Stomach smooth muscle (tissue), 2 donors: ENCODE data around the gene SKA2.

Experiments used
- H3K27ac ChIP-seq: one replicate; pipeline ENCODE4 v1.7.0; 2013; ENCODE audit warnings: mild to moderate bottlenecking, low read length, inconsistent platforms
- H3K27me3 ChIP-seq, 2 donors: one replicate each; pipeline ENCODE4 v1.7.0; 2013; ENCODE audit warnings: low read length in 2 of 2; ENCODE audit not compliant: insufficient read depth in 2 of 2, control insufficient read depth in 1 of 2
- H3K36me3 ChIP-seq, 2 donors: one replicate each; pipeline ENCODE4 v1.7.0; 2013; ENCODE audit warnings: low read length in 2 of 2; ENCODE audit not compliant: control insufficient read depth in 2 of 2, insufficient read depth in 2 of 2
- H3K4me1 ChIP-seq: one replicate; pipeline ENCODE4 v1.7.0; 2013; ENCODE audit warnings: low read length; ENCODE audit not compliant: control insufficient read depth, insufficient read depth
- H3K4me3 ChIP-seq, 2 donors: one replicate each; pipeline ENCODE4 v1.7.0; 2013; ENCODE audit warnings: low read length in 2 of 2
- H3K9ac ChIP-seq, 2 donors: one replicate each; pipeline ENCODE4 v1.7.0; 2013; ENCODE audit warnings: low read length in 2 of 2, mild to moderate bottlenecking in 1 of 2
- H3K9me3 ChIP-seq, 2 donors: one replicate each; pipeline ENCODE4 v1.7.0; 2013; ENCODE audit warnings: low read length in 2 of 2; ENCODE audit not compliant: control insufficient read depth in 2 of 2
- donor health status: healthy.
- donor health status: Pancreatic carcinoma.

Gene SKA2

DNA sequence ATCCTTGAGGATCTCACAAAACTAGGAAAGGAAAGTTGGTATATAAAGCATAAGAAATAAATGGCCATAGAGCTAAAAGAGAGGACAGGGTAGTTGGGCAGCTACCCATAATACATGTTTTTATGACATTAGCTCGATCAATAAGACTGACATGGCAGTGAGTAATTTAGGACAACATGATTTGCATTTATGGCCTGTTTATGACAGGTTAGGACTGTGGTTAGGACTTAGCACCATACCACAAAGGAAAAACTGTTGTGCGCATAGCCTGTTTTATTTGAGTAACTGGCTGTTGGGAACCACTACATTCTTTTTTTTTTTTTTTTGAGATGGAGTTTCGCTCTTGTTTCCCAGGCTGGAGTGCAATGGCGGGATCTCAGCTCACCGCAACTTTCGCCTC, 30.3 kb downstream of the SKA2 start:
- H3K27ac ChIP-seq = no peak overlapping the region
- H3K36me3 ChIP-seq = peaks cover 3 to 4% of the 10 kb centered on the region in 2 donors
- H3K27me3 ChIP-seq = no peaks in the 10 kb centered on the region
- no peaks in the 10 kb centered on the region for H3K9me3 ChIP-seq
- H3K4me1 ChIP-seq = no peaks in the 10 kb centered on the region
- H3K9ac ChIP-seq = no peak overlapping the region
- H3K4me3 ChIP-seq = no peak overlapping the region

DNA sequence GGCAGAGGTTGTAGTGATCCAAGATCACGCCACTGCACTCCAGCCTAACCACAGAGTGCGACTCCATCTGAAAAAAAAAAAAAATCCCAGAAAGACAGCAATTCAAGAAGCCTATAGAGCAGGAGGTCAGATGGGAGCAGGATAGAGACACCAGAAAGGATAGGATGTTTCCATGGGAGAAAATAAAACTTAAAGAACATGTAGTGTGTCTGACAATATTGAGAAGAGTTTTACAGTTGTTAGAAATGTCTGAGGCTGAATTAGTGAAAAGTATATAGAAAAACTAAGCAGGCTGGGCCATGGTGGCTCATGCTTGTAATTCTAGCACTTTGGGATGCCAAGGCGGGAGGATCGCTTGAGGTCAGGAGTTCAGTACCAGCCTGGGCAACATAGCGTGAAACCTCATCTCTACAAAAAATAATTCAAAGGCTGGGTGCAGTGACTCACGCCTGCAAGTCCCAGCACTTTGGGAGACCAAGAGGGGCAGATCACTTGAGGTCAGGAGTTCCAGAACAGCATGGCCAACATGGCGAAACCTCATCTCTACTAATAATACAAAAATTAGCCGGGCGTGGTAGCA, 33.0 kb downstream of the SKA2 start:
- H3K36me3 ChIP-seq = peaks cover 0 to 3% of the 10 kb centered on the region in 2 donors
- H3K9me3 ChIP-seq = no peaks in the 10 kb centered on the region
- no peak overlapping the region for H3K9ac ChIP-seq

DNA sequence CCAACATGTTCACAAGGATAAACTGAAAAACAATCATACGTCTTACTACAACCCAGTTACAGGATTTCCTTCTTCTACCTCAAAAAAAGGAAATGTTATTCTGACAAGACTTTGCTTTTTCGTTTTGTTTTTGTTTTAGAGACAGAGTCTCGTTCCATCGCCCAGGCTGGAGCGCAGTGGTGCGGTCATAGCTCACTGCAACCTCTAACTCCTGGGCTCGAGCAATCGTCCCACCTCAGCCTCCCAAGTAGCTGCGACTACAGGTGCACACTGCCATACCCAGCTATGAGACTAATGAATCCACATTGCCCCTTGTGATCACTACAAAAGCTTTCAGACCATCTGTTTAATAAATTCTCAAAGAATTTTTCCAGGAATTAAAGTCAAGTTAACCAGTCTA, 39.5 kb downstream of the SKA2 start:
- no peak overlapping the region for H3K9ac ChIP-seq
- H3K4me1 ChIP-seq = no peaks in the 10 kb centered on the region
- no peaks in the 10 kb centered on the region for H3K27me3 ChIP-seq
- peaks cover 5 to 6% of the 10 kb centered on the region in 2 donors for H3K36me3 ChIP-seq
- H3K27ac ChIP-seq = no peak overlapping the region
- H3K9me3 ChIP-seq = no peaks in the 10 kb centered on the region
- H3K4me3 ChIP-seq = no peak overlapping the region

More for the DNA sequence above, 33.0 kb downstream of the SKA2 start:
- H3K4me1 ChIP-seq = no peaks in the 10 kb centered on the region
- no peaks in the 10 kb centered on the region for H3K27me3 ChIP-seq
- H3K4me3 ChIP-seq = no peak overlapping the region
- H3K27ac ChIP-seq = no peak overlapping the region

DNA sequence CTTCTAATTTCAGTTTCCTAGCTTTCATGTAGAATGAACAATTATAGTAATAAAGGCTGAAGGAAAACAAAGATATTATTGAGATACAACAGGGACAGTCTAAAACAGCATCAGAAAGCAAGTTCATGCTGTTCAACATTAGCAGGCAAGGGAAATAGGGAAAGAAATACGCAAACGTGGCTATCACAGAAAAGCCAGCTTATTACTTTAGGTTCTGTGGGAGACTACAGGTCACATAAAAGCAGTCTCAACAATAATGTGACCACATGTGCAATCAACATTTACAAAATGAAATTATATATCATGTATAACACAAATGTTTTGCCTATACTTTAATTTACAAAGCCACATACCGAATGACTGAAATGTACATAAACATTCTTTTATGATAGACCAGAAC, 43.4 kb downstream of the SKA2 start:
- no peaks in the 10 kb centered on the region for H3K9me3 ChIP-seq
- H3K4me1 ChIP-seq = peaks cover 5% of the 10 kb centered on the region
- H3K4me3 ChIP-seq = no peak overlapping the region
- H3K9ac ChIP-seq = no peak overlapping the region
- H3K36me3 ChIP-seq = peaks cover 5 to 6% of the 10 kb centered on the region in 2 donors
- H3K27ac ChIP-seq = no peak overlapping the region
- H3K27me3 ChIP-seq = no peaks in the 10 kb centered on the region

DNA sequence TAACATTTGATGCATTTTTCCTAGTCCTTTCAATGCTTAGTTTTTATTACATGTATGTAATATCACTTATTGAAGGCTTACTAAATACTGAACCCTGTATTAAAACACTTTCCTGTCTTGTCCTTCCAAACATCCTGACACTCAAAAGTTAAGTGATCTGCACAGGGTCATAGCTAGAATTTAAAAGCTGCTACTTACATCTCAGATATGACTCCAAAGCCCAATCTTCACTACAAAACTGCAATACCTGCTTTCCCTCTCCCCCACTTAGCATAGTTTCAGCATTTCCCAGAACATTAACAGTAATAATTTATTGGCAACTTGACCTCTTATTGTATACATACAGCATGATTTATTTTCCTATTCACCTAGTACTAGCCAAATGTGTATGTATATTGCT, 44.0 kb downstream of the SKA2 start:
- no peaks in the 10 kb centered on the region for H3K9me3 ChIP-seq
- no peak overlapping the region for H3K4me3 ChIP-seq
- H3K27me3 ChIP-seq = no peaks in the 10 kb centered on the region
- H3K27ac ChIP-seq = no peak overlapping the region
- peaks cover 5% of the 10 kb centered on the region for H3K4me1 ChIP-seq
- H3K36me3 ChIP-seq = peaks cover 5 to 6% of the 10 kb centered on the region in 2 donors
- no peak overlapping the region for H3K9ac ChIP-seq

DNA sequence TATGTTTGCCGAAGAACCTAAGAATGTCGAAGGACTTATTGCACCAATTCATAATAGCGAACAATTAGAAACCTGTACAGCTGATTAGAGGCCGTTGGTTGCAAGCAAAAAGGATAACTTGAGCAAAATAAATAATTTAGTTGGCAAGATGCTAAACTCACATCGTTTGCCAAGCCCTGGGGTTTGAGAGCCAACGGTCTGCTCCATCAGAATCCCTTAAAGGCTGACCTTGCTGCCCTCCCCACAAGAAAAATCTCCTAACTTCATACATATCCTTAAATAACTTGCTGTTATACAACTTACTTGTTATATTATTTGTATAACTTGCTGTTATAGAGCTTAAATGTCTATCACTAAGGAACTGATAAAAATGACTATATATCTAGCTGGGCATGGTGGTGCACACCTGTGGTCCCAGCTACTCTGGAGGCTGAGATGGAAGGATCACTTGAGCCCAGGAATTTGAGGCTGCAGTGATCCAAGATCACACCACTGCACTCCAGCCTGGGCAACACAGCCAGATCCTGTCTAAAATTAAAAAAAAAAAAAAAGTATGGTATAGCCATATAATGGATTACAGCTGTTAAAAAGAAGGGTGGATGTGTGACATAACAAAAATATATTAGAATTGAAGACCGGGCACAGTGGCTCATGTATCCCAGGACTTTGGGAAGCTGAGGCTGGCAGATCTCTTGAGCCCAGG, 46.4 kb downstream of the SKA2 start:
- H3K4me1 ChIP-seq = peaks cover 5% of the 10 kb centered on the region

DNA sequence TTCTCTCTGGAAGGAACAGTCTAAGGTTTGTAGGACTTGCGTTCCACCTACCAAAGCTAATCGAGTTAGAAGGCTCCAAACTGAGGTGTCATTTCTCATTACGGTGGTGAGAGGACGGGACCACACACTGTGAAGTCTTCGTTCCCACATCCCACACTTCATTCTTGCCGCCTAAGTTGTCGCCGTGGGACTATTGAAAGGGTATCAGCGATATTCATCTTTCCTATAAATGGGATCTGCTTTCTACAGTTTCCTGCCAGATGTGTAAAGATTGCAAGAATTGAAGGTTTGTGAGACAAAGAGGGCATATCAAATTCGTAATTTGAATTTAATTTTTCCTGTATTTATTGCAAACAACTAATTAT, 47.7 kb downstream of the SKA2 start:
- Histone ChIP-seq H3K4me1 (peaks cover 5% of the 10 kb centered on the region), H3K36me3 (peaks cover 0 to 6% of the 10 kb centered on the region in 2 donors), H3K9ac (peak overlapping the region; percentile 73 to 89), H3K27ac (peak overlapping the region; percentile 88), H3K27me3 (no peaks in the 10 kb centered on the region), H3K4me3 (peak overlapping the region; percentile 88 to 97), H3K9me3 (no peaks in the 10 kb centered on the region)

More for the DNA sequence above, 46.4 kb downstream of the SKA2 start:
- H3K4me3 ChIP-seq = no peak overlapping the region
- H3K27ac ChIP-seq = no peak overlapping the region
- no peaks in the 10 kb centered on the region for H3K9me3 ChIP-seq
- no peak overlapping the region for H3K9ac ChIP-seq
- peaks cover 0 to 6% of the 10 kb centered on the region in 2 donors for H3K36me3 ChIP-seq
- no peaks in the 10 kb centered on the region for H3K27me3 ChIP-seq

DNA sequence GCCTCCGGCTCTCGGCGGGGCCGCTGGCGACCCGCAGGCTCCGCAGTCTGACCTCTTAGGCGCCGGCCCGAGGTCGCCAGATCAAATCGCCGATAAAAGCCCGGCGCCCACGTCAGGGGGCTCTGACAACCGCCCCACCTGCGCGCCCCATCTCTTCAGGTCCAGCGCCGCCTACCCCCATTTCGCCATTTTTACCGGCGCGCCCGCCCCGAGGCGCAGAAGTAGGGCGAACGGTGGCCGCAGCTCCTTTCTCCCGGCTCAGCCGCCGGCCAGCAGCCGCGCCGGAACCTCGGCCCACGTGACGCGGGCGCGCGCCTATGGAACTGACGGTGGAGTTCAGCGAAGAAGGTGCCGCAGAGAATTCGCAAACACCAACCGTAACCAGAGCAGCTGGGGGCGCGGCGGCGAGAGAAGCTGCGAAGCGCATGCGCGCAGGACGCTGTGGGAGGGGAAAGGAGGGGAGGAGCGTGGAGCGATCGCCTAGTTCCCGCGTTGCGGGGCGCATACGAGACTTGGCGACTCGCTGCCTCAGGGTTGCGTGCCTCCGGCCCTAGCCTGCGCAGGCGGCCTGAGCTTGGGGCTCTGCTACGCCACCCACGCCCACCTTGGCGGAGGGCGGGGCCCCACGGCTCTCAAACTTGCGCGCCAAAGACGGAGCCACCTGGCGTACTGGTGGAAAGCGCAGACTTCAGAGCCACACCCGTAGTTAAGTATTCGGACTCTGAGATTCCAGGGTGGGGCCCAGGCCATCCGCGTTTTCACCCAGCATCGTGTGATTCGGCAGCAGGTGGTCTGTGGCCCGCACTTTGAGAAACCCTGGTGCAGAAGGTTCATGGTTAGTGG, 48.3 kb downstream of the SKA2 start, which contains the start of gene TRIM37:
Gene TRIM37, minus strand, starts transcription at position 418 of the 843 bp plus-strand sequence. CDS start 419 bp downstream, outside the sequence.
- peaks cover 5% of the 10 kb centered on the region for H3K4me1 ChIP-seq
- no peaks in the 10 kb centered on the region for H3K9me3 ChIP-seq
- H3K27me3 ChIP-seq = no peaks in the 10 kb centered on the region
- H3K36me3 ChIP-seq = peaks cover 0 to 4% of the 10 kb centered on the region in 2 donors
- H3K4me3 ChIP-seq = peak within 1 kb of the TSS; percentile 88 to 97
- H3K9ac ChIP-seq = peak within 1 kb of the TSS; percentile 73 to 89
- H3K27ac ChIP-seq = peak within 1 kb of the TSS; percentile 88

DNA sequence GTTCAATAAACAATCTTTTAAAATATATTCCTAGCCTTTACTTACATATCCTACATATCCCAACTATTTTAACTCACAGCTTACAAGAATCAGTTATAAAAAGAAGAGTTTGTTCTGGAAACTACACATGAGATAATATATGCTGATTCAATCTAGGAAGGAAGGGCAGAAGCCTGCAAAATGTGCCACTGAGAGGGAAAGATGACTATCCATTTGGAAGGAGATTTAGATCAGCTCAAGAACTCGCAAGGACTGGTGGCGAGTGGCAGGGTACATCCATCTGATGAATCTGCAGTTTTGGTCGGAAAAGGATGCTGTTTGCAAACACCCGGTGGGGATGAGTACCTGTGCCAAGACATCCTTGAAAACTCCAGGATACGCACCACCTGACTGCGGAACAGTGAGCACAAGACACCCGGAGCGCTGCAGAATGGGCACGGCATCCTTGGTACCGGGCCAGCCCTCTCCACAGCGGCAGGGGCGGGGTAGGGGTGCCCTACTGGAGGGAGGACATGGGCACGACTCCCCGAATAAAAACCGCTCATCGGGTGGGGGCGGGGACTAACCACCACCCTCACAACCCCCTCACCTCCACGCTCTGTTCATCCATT, 49.0 kb downstream of the SKA2 start:
- peaks cover 5% of the 10 kb centered on the region for H3K4me1 ChIP-seq
- peak overlapping the region; percentile 88 for H3K27ac ChIP-seq
- peak overlapping the region; percentile 88 to 97 for H3K4me3 ChIP-seq
- no peaks in the 10 kb centered on the region for H3K27me3 ChIP-seq
- H3K36me3 ChIP-seq = no peaks in the 10 kb centered on the region
- H3K9ac ChIP-seq = peak overlapping the region; percentile 73 to 80
- H3K9me3 ChIP-seq = no peaks in the 10 kb centered on the region

DNA sequence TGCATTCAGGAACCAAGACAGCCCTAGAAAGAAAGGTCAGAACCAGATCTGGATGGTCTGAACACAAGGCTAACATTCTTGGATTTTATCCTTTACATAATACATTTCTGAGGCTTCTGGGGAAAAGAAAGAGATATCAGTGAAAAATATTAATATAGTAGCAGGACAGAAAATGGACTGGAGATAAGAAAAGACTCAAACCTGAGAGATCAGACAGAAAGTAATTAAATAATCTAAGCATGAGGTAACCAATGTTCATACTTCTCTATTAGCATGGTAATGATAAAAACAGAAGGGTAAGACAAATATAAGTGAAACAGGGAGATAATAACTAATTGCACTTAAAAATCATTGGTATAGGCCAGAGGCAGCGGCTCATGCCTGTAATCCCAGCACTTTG, 53.8 kb downstream of the SKA2 start:
- Histone ChIP-seq H3K27me3 (no peaks in the 10 kb centered on the region), H3K9me3 (no peaks in the 10 kb centered on the region), H3K36me3 (no peaks in the 10 kb centered on the region), H3K27ac (no peak overlapping the region), H3K4me3 (no peak overlapping the region), H3K9ac (no peak overlapping the region), H3K4me1 (no peaks in the 10 kb centered on the region)
